Measurements from ENCODE around the gene REV3L.
"Not testable (repeated sequence)": the region's sequence is repeated elsewhere in the genome, so short reads cannot be mapped to it uniquely, and the experiment has no call there.

Gene REV3L

GRCh38 chr6:111490067-111490466 lies 7.0 kb upstream of the REV3L start:
- no peak for DNase-seq

GRCh38 chr6:111487661-111488060 lies 4.6 kb upstream of the REV3L start:
- no peak for DNase-seq

GRCh38 chr6:111486921-111487320 lies 3.9 kb upstream of the REV3L start:
- DNase-seq, result no peak

GRCh38 chr6:111486475-111486874 lies 3.5 kb upstream of the REV3L start:
- DNase-seq, result no peak

GRCh38 chr6:111485342-111485741 lies 2.3 kb upstream of the REV3L start:
- no peak for DNase-seq

GRCh38 chr6:111484633-111484930 lies 1.6 kb upstream of the REV3L start:
- peak; percentile 50 for DNase-seq

GRCh38 chr6:111483736-111484632 lies 966 bp upstream of the REV3L start:
- DNase-seq, result peak; percentile 98

GRCh38 chr6:111482188-111482958 lies 645 bp downstream of the REV3L start:
- DNase-seq, result peak; percentile 81

- peak; percentile 68 for DNase-seq
Observed at GRCh38 chr6:111481836-111482187, 1.2 kb downstream of the REV3L start.

GRCh38 chr6:111480988-111481822 lies 1.8 kb downstream of the REV3L start:
- peak; percentile 25 for DNase-seq

GRCh38 chr6:111478749-111479148 lies 4.3 kb downstream of the REV3L start:
- peak; percentile 60 for DNase-seq

- DNase-seq, result no peak
Observed at GRCh38 chr6:111478064-111478476, 4.9 kb downstream of the REV3L start.

- DNase-seq, result no peak
Observed at GRCh38 chr6:111477481-111477938, 5.5 kb downstream of the REV3L start.

- not testable (repeated sequence) for DNase-seq
Observed at GRCh38 chr6:111476061-111476460, 7.0 kb downstream of the REV3L start.

- no peak for DNase-seq
Observed at GRCh38 chr6:111474771-111475170, 8.2 kb downstream of the REV3L start.

- no peak for DNase-seq
Observed at GRCh38 chr6:111474106-111474505, 8.9 kb downstream of the REV3L start.

- DNase-seq, result no peak
Observed at GRCh38 chr6:111472933-111473435, 10.0 kb downstream of the REV3L start.

GRCh38 chr6:111471958-111472357 lies 11.1 kb downstream of the REV3L start:
- no peak for DNase-seq

- no peak for DNase-seq
Observed at GRCh38 chr6:111471533-111471932, 11.5 kb downstream of the REV3L start.

GRCh38 chr6:111470991-111471390 lies 12.0 kb downstream of the REV3L start:
- no peak for DNase-seq

- DNase-seq, result no peak
Observed at GRCh38 chr6:111469543-111469942, 13.5 kb downstream of the REV3L start.

- no peak for DNase-seq
Observed at GRCh38 chr6:111468329-111469012, 14.5 kb downstream of the REV3L start.
